GM19043 (cell line): ENCODE measurements around the gene MARCHF4.

Experiments used
- ATAC-seq: cut with Tn5 transposase; IDR thresholded peaks from one replicate; pipeline ENCODE4 v1.9.1; 2021; ENCODE audit warnings: low read depth; ENCODE audit not compliant: unreplicated experiment

Gene MARCHF4

GRCh38 chr2:216371721-216372702 lies at the start of gene MARCHF4:
MARCHF4 (minus strand) TSS chr2:216372483; CDS start chr2:216370260, 2,223 bp downstream.
- ATAC-seq: no peak

- no peak for ATAC-seq
Observed at GRCh38 chr2:216420367-216421101, 48.3 kb upstream of the MARCHF4 start.

- ATAC-seq: no peak
Observed at GRCh38 chr2:216418981-216419380, 46.7 kb upstream of the MARCHF4 start.

GRCh38 chr2:216416571-216417307 lies 44.5 kb upstream of the MARCHF4 start:
- ATAC-seq: no peak

GRCh38 chr2:216415541-216415940 lies 43.3 kb upstream of the MARCHF4 start:
- ATAC-seq: no peak

- ATAC-seq: no peak
Observed at GRCh38 chr2:216414772-216415319, 42.6 kb upstream of the MARCHF4 start.

GRCh38 chr2:216413882-216414281 lies 41.6 kb upstream of the MARCHF4 start:
- no peak for ATAC-seq

- peak; percentile 91 for ATAC-seq
Observed at GRCh38 chr2:216412022-216412999, 40.0 kb upstream of the MARCHF4 start, which contains the start of gene SMARCAL1. SMARCAL1 (plus strand) TSS chr2:216412484; CDS start chr2:216414705, 2,221 bp downstream.

- ATAC-seq: peak; percentile 33
Observed at GRCh38 chr2:216410550-216410949, 38.3 kb upstream of the MARCHF4 start.

GRCh38 chr2:216408426-216409290 lies 36.4 kb upstream of the MARCHF4 start:
- no peak for ATAC-seq

GRCh38 chr2:216406826-216407225 lies 34.5 kb upstream of the MARCHF4 start:
- no peak for ATAC-seq

- no peak for ATAC-seq
Observed at GRCh38 chr2:216405588-216405987, 33.3 kb upstream of the MARCHF4 start.

- ATAC-seq: no peak
Observed at GRCh38 chr2:216404010-216404618, 31.8 kb upstream of the MARCHF4 start.

GRCh38 chr2:216402751-216403150 lies 30.5 kb upstream of the MARCHF4 start:
- no peak for ATAC-seq

- no peak for ATAC-seq
Observed at GRCh38 chr2:216399621-216400020, 27.3 kb upstream of the MARCHF4 start.

- no peak for ATAC-seq
Observed at GRCh38 chr2:216394881-216395280, 22.6 kb upstream of the MARCHF4 start.

- ATAC-seq: no peak
Observed at GRCh38 chr2:216392945-216393840, 20.9 kb upstream of the MARCHF4 start.
